ENCODE results near the gene LAPTM4A.
A peak's percentile ranks its signal among the peaks of the same experiment; 100 is the strongest.

Gene LAPTM4A

GRCh38 chr2:20074901-20075300 lies 23.5 kb upstream of the LAPTM4A start:
- DNase-seq, result no peak

- DNase-seq, result peak; percentile 47
Measured at GRCh38 chr2:20074046-20074648, 22.7 kb upstream of the LAPTM4A start.

DNA sequence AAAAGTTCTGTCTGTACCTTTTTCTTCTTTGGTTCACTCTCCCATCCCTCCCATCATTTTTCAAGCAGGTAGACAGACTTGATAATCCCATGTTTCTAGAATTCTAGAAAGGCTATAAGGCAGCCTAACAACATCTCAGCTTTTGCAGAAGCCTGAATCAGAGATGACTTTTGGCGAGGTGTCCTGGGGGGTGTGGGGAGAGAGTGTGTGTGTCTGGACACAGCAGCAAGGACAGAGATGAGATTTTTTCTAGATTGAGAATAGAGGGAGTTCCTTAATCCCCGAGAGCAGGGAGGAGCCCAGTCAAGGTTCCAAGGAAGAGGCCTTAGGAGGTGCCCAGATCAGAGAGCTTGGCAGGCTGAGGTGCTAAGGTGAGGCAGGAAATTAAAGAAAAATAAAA lies 22.0 kb upstream of the LAPTM4A start:
- no peak for DNase-seq

- no peak for DNase-seq
Measured at GRCh38 chr2:20072436-20073158, 21.2 kb upstream of the LAPTM4A start.

- peak; percentile 88 for DNase-seq
Measured at GRCh38 chr2:20071397-20072383, 20.3 kb upstream of the LAPTM4A start.

DNA sequence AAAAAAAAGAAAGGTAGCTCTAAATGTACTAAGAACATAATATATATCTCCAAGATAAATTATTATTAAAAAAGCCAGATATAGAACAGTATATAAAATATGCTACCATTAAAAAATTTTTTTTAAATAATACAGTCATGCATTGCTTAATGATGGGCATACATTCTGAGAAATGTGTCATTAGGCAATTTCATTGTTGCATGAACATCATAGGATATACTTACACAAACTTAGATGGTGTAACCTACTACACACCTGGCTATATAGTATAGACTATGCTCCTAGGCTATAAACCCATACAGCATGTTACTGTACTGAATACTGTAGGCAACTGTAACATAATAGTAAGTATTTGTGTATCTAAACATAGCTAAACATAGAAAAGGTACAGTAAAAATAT lies 18.3 kb upstream of the LAPTM4A start:
- no peak for DNase-seq

- peak; percentile 39 for DNase-seq
Measured at GRCh38 chr2:20067992-20068584, 16.7 kb upstream of the LAPTM4A start.

GRCh38 chr2:20065885-20066602 lies 14.6 kb upstream of the LAPTM4A start:
- no peak for DNase-seq

GRCh38 chr2:20064841-20065240 lies 13.4 kb upstream of the LAPTM4A start:
- DNase-seq, result no peak

GRCh38 chr2:20064421-20064820 lies 13.0 kb upstream of the LAPTM4A start:
- DNase-seq, result no peak

GRCh38 chr2:20062615-20063545 lies 11.5 kb upstream of the LAPTM4A start:
- DNase-seq, result peak; percentile 75

- no peak for DNase-seq
Measured at GRCh38 chr2:20061940-20062339, 10.5 kb upstream of the LAPTM4A start.

DNA sequence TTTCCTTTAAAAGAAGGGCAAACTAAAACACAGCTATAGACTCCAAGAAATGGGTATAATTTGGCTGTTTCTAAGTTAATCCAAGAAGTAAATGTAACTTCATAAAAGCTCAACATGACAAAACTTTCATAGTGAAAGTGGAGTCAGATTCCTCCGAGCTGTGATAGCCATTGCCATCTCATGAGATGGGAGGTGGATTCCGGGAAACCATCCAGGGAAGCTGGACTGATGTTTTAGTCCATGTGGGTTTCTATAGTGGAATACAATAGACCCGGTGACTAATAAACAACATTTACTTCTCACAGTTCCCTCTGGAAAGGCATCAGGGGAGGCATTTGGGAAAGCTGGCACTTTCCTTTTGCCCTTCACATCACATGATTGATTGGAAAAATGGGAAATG lies 10.0 kb upstream of the LAPTM4A start:
- DNase-seq, result no peak

DNA sequence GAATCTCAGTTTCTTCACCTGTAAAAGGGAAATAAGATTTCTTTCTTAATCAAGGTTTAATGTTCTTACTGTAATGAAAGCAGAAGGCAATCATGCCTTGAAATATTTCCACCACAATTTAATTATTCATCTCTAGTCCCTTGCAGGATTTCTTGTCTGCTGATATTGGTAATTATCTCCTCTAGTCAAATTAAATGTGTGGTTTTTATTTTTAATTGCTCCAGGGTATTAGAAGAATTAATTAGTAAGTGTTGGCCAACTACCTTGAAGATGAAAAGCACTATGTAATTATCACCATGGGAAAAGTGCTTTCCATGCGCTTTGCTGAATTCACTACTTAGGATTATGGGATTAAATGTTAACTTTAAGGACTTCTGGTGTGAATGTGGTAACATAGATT lies 8.7 kb upstream of the LAPTM4A start:
- DNase-seq, result no peak

DNA sequence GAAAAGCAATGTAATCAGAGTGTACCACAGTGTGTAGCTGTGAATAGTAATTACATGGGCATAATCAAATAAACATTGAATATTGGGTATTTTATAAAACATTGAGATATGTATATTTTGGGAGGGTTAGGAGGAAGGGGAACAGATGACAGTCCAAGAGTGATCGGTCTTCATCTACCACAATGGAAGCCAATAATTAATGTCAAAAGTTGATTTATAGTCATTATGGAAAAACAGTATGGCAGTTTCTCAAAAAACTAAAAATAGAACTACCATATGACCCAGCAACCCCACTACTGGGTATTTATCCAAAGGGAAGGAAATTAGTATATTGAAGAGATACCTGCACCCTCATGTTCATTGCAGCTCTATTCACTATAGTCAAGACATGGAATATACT lies 5.8 kb upstream of the LAPTM4A start:
- DNase-seq, result no peak

DNA sequence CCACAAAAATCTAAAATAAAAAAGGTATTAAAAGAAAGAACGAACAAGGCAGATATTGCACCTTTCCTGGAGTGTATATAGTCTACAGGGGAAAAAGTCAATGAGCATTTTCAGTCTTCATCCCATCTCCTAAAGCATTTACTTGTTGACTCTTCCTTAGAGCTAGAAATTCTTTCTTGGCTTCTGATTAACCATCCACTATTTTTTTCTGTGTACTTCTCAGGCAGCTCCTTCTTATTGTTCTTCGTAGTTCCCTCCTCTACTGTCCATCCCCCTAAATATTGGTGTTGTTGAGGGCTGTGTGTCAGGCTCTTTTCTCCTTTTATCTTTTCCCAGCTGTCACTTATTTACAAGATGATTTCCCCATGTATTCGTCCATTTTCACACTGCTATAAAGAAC lies 3.5 kb upstream of the LAPTM4A start:
- no peak for DNase-seq

DNA sequence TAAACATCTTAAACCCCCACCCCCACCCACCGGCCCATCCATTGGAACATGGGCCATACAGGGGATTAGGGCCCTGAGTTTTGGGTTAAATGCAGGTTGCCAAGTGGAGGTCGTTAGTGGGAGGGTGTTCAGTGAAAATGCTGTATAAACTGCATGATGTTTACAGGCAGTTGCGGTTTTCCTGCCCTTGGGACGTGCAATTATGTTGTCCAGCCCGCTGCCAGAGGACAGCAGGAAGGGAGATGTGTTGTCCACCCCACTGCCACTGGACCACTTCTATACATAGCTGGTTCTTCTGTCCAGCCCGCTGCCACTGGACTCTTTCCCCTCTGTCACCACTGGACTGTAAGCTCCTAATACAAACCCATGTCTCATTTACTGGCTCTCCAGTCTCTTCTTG lies 2.7 kb upstream of the LAPTM4A start:
- no peak for DNase-seq

DNA sequence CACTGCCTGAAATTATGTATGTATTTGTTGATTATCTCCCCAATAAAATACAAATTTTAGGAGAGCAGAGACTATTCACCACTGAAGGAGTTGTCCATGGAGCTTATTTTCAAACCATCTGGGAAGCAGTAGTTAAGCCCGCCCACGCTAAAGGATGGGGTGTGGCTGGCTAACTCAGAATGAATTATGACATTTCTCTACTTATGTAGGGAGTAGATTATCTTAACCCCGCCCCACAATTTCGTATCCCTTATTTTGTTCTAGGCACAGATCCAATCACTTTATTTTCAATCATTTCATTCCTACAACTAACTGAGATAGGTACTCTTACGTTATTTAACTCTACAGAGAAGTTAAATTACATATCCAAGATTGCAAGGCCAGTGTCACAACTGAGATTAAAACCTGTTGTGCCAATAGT lies 1.4 kb upstream of the LAPTM4A start:
- DNase-seq, result peak; percentile 79

DNA sequence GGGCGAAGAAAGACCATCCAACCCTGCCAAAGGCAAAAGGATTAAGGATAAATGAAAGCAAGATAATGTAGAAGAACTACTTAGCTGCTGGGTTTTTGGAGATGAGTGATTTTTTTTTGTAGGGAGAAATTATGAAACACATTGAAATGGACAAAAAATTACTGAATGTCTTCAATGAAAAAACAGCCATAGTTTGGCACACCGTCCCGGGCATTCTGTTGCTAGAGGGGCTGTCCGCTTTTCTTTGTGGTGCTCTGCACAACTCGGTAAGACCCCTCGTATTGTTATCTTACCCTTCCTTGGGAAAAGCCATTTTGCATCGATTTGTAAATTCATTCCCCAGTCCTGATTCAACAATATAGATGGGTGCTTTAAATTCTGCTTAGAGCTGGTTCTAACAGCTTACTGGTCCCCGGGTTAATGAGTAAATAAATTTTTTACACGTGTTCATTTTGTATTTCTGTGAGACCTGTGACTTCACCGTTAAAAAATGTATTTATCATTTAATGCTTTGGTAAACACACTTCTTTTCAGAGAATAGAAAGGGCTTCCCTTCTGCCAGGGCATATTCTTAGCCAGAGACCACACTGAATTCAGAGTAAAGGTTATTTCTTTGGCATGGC lies 912 bp upstream of the LAPTM4A start:
- no peak for DNase-seq

GRCh38 chr2:20050646-20051531 lies 539 bp downstream of the LAPTM4A start:
- peak; percentile 76 for DNase-seq
